GM19328 (cell line): ENCODE measurements around the gene CCNDBP1.
A peak's percentile ranks its signal among the peaks of the same experiment; 100 is the strongest.
"Not testable (repeated sequence)": the region's sequence is repeated elsewhere in the genome, so short reads cannot be mapped to it uniquely, and the experiment has no call there.

Experiments used
- ATAC-seq: cut with Tn5 transposase; IDR thresholded peaks from one replicate; pipeline ENCODE4 v1.9.1; 2021; ENCODE audit warnings: mild to moderate bottlenecking, moderate library complexity; ENCODE audit not compliant: unreplicated experiment

Gene CCNDBP1

GRCh38 chr15:43185157-43186002, at the start of gene CCNDBP1:
CCNDBP1 (plus strand) TSS chr15:43185403; CDS start chr15:43185499, 96 bp downstream.
- peak; percentile 92 for ATAC-seq

- no peak for ATAC-seq
These were observed 41.8 kb upstream of the CCNDBP1 start for GRCh38 chr15:43143203-43143941.

GRCh38 chr15:43144512-43144911, 40.7 kb upstream of the CCNDBP1 start:
- ATAC-seq = no peak

- no peak for ATAC-seq
These were observed 39.0 kb upstream of the CCNDBP1 start for GRCh38 chr15:43146184-43146583.

GRCh38 chr15:43150191-43150929, 34.8 kb upstream of the CCNDBP1 start:
- no peak for ATAC-seq

GRCh38 chr15:43151688-43152087, 33.5 kb upstream of the CCNDBP1 start:
- no peak for ATAC-seq

- no peak for ATAC-seq
These were observed 31.9 kb upstream of the CCNDBP1 start for GRCh38 chr15:43153269-43153668.

- no peak for ATAC-seq
These were observed 19.3 kb upstream of the CCNDBP1 start for GRCh38 chr15:43165801-43166325.

- not testable (repeated sequence) for ATAC-seq
These were observed 17.9 kb upstream of the CCNDBP1 start for GRCh38 chr15:43167261-43167660.

- no peak for ATAC-seq
These were observed 16.8 kb upstream of the CCNDBP1 start for GRCh38 chr15:43168192-43169107.

GRCh38 chr15:43169888-43170287, 15.3 kb upstream of the CCNDBP1 start:
- no peak for ATAC-seq

GRCh38 chr15:43175656-43176309, 9.4 kb upstream of the CCNDBP1 start:
- ATAC-seq = not testable (repeated sequence)

- ATAC-seq = not testable (repeated sequence)
These were observed 8.1 kb upstream of the CCNDBP1 start for GRCh38 chr15:43177147-43177546.

GRCh38 chr15:43183270-43183669, 1.9 kb upstream of the CCNDBP1 start:
- ATAC-seq = no peak

GRCh38 chr15:43184407-43185124, 637 bp upstream of the CCNDBP1 start:
- no peak for ATAC-seq

- peak; percentile 14 for ATAC-seq
These were observed 775 bp downstream of the CCNDBP1 start for GRCh38 chr15:43186003-43186353.

- ATAC-seq = no peak
These were observed 2.4 kb downstream of the CCNDBP1 start for GRCh38 chr15:43187544-43188155.

- ATAC-seq = no peak
These were observed 4.1 kb downstream of the CCNDBP1 start for GRCh38 chr15:43189296-43189695.
